Embryonic facial prominence (tissue), 1 donor: ENCODE measurements around the gene PAPOLB.
A peak's percentile ranks its signal among the peaks of the same experiment; 100 is the strongest.
"Not testable (repeated sequence)": the region's sequence is repeated elsewhere in the genome, so short reads cannot be mapped to it uniquely, and the experiment has no call there.

Source experiments
- DNase-seq: peaks from one replicate; pipeline ENCODE4 v3.0.0-alpha.2; 2016; ENCODE audit errors: extremely low spot score

The PAPOLB gene

DNA sequence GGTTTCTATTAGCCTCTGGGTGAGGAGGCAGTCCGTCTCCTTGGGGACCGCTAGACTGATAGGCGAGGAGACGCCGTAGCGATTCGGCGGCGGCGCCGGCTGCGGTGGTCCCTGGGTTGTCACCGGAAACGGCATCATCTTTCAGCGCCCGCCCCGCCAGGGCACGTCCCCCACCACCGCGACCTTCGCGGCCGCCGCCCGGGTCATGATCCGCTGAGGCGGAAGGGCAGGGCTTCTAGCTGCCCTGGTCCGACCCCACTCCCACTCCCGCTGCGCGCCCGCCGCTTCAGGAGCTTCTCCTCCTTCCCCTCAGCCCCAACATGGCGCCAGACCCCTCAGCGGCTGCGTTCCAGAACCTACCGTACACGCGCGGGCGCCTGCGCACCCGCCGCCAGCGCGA is at the start of gene PAPOLB:
TSS of gene PAPOLB (minus strand) at position 358 of the 400 bp plus-strand sequence. CDS start at position 138, 220 bp downstream.
- DNase-seq: no peak

- DNase-seq: no peak
These were observed 49.4 kb upstream of the PAPOLB start for GRCh38 chr7:4911111-4911828.

DNA sequence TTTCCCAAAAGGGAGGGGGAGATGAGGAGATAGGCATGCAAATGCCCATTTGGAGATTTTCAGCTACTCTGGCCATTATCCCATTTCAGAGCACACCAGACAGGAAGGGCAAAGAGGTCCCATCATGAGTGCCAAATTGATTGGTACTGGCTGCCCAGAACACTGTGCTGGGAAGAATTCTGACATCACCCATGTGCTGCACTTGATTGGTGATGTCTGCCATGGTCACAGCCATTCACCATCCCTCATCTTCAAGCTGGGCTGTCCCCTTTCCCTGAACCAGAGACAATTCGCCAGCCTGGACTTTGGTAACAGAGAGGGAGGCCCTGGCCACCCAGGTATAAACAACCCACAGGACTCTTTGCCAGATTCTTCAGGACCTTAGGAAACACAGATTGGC is 44.9 kb upstream of the PAPOLB start:
- no peak for DNase-seq

DNA sequence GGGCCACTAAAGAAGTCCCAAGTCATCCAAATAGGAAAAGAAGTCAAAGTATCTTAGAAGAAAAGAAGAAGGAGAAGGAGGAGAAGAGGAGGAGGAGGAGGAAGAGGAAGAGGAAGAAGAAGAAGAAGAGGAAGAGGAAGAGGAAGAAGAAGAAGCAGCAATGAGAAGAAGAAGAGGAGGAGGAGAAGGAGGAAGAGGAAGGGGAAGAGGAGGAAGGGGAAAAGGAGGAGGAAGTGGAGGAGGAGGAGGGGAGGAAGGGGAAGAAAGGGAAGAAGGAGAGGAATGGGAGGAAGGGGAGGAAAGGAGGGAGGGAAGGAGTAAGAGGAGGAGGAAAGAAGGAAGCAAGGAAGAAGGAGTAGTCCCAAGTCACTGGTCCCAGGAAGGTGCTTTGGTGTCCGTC is 43.3 kb upstream of the PAPOLB start:
- no peak for DNase-seq

GRCh38 chr7:4904346-4904745 is 42.5 kb upstream of the PAPOLB start:
- no peak for DNase-seq

DNA sequence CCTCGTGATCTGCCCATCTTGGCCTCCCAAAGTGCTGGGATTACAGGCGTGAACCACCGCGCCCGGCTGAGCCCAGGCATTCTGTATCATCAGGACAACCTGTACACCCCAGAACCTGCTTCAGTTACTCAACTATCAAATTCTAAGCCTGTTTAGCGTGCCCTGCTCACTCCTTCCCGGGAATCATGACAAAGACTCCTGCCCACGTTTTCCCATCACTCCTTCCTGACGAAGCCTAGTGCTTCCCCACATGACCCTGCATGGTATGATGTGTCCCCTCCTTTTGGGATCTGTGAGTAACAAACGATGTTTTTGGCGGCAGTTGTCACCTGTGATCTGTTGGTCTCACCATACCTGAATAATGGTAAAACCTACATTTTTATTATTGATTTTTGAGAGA is 33.9 kb upstream of the PAPOLB start:
- DNase-seq: no peak

GRCh38 chr7:4894482-4894881 is 32.7 kb upstream of the PAPOLB start:
- DNase-seq: no peak

DNA sequence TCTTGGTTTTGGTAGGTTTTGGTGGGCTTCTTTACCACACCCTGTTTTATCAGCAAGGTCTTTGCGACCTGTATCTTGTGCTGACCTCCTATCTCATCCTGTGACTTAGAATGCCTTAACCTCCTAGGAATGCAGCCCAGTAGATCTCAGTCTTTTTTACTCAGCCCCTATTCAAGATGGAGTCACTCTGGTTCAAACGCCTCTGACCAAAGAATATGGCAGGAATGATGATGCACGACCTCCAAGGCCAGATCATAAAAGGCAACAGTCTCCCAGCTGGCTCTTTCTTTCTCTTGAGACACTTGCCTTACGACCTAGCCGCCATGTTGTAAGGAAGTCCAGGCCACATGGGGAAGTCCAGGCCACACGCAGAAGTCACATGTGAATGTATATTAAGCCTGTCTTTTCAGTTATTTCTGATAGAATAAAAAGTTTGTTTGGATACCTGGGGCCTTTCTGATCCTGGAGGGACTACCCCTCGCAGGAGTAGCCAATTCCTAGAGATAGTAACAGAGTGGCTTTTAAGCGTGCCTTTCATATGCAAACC is 32.2 kb upstream of the PAPOLB start:
- no peak for DNase-seq

- DNase-seq: not testable (repeated sequence)
These were observed 31.4 kb upstream of the PAPOLB start for GRCh38 chr7:4893188-4893587.

DNA sequence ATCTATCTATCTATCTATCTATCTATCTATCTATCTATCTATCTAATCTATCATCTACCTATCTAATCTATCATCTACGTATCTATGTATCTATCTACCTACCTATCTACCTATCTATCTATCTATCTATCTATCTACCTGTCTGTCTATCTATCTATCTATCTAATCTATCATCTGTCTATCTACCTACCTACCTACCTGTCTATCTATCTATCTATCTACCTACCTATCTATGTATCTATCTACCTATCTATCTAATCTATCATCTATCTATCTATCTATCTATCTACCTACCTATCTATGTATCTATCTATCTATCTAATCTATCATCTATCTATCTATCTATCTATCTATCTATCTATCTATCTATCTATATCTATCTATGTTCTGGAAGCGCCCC is 29.7 kb upstream of the PAPOLB start:
- DNase-seq: not testable (repeated sequence)

- no peak for DNase-seq
These were observed 27.9 kb upstream of the PAPOLB start for GRCh38 chr7:4889682-4890081.

DNA sequence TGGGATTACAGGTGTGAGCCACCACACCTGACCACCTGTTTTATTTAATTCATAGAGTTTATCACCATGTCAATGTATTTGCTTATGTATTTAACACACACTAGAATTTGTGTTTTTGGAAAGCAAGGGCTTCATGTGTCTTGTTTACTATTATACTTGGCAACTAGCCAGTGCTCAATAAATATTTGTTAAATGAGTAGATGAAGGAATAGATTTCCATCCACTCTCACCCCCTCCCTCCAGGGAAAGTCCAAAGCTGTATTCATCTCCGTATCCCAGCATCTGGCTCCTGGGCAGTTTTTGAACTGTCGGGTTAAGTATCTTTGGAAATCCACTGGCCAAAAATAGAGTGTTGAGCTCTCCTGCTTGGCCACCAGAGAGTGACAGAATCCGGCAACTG is 26.3 kb upstream of the PAPOLB start:
- no peak for DNase-seq

- no peak for DNase-seq
These were observed 24.8 kb upstream of the PAPOLB start for GRCh38 chr7:4886671-4887070.

DNA sequence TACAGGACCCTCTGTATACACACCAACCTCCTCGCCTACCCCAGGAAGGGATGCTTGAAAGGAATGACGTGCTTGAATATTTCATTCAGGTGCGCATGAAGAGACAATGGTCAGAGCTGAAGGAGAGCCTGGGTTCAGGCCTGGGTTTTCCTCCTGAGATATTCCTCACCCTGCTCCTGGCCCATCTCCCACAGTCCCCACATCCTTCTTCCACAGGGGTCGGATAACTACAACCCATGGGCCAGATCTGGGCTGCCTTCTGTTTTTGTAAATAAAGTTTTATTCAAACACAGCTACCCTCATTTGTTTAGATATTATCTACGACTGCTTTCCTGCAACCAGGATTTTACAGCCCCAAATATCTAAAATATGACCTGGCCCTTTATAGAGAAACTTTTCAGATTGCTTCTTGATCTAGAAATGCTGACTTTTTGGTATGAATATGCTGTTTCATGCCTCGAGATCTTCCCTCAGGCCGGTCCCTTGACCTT is 23.5 kb upstream of the PAPOLB start:
- DNase-seq: no peak

GRCh38 chr7:4884164-4884563 is 22.3 kb upstream of the PAPOLB start:
- no peak for DNase-seq

DNA sequence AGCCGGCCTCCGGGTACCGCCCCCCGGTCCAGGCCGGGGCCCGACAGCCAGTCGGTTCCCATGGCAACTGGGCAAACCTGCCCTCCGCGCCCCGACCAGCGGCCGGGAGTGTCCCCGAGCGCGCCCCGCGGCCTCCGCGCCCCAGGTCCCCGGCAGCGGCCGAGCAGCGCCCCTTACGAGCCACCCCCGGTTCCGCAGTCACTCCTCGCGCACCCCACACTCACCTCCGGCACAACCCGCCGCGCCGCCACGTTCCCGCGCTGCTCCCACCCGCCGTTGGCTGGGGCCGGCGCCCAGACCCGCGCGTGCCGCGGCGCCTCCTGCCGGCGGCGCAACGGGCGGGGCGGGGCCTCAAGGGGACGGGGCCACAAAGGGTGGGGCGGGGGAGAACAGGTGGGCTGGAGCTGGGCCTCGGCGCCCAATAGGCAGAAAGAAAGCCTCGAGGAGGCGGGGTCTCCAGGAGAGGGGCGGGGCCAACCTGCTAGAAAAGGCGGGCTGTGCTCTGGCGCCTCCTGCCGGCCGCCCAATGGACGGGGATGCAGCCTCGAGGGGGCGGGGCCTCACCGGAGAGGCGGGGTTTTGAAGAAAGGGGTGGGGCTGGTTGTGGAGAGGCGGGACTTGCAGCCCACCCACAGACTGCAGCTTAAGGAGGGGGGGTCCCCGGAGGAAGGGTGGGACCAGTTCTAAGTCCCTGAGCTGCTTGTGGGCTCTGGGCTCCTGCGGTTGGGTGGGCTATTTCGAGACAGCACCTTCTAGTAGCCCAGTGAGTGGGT is 21.7 kb upstream of the PAPOLB start, which contains the start of gene RADIL:
TSS of gene RADIL (minus strand) at position 345 of the 773 bp plus-strand sequence. CDS start 5,577 bp downstream, outside the sequence.
- peak; percentile 69 for DNase-seq

DNA sequence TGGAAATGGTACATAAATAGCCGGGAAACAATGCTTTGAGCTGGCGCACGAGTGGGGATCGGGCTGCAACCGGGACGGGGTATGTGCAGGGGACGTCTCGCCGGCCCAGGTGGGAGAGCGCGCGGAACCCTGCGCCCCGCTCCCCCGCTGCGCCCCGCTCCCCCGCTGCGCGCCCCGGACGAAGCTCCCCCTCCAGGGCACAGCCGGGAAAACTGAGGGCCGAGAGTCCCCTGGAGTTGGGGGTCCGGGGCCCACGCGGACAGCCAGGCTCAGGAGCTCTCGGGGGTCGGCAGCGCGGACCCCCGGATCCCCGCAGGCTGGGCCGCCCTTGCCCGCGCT is 21.2 kb upstream of the PAPOLB start:
- DNase-seq: no peak

DNA sequence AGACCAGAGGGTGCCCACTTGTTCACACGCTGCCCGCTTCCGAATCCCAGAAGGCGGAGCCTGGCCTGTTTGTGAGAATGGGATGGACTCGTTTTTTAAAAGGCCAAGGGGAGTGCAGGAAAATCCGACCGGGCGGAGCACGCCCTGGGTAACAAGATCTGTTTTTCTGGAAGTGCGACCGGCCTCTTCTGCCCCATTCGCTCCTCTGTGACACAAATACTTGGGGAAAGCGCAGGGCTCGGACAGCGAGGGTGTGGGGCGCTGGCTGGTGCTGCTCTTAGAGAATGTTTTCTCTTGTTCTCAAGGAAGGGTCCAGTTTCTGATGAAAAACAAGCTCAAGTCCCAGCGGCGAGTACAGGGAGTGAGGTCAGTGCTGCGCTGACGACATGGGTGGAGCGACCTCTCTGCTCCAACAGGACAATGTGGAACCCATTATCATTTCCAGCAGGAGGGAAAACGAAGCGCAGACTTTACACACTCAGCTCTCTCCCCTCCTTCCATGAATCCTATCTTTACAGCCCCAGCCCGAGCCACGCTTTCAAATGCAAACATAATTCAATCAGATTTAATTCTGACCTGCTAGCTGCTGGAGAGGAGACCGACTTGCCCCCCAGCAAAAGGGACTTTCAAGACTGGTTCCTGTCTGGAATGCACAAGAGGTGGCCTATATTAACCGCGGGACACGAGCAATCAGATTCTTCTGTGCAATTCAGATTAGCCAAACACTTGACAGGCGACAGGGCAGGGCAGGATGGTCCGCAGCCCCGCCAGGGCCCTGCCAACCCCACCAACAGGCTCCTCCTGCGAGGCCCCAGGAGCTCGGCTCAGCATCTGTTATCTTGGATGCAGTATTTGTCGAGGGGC is 20.6 kb upstream of the PAPOLB start:
- DNase-seq: no peak

DNA sequence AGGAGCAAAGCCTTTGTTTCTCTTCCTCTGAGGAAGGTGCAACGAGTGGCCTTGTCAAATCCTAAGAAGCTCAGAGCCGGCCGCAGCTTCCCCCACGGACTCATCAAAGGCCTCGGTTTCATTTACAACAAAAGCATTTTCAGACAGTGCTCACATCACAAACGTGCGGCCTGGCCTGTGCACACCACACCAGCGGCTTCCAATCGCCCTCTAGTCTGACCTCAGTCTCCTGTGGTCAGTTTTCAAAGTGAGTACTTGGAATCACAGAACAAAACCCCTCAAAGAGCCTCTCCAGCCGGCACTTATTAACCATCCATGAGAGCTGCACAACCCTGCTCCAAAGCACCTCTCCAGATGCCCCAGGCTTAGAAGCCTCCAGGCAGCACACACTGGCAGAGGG is 18.4 kb upstream of the PAPOLB start:
- DNase-seq: no peak

- no peak for DNase-seq
These were observed 17.7 kb upstream of the PAPOLB start for GRCh38 chr7:4879396-4880081.
